Parathyroid adenoma (tissue), 2 donors: Measurements from ENCODE around the gene TMEM221.
A peak's percentile ranks its signal among the peaks of the same experiment; 100 is the strongest.

Experiments
- H2AFZ ChIP-seq: fragments of 300-600 bp; sonication (generic); one replicate; pipeline ENCODE4 v1.7.0; 2017; ENCODE audit warnings: antibody characterized with exemption, mild to moderate bottlenecking
- H3K27ac ChIP-seq: fragments of 300-600 bp; sonication (generic); one replicate; pipeline ENCODE4 v1.7.0; 2017
- H3K27me3 ChIP-seq: fragments of 300-600 bp; sonication (generic); one replicate; pipeline ENCODE4 v1.7.0; 2017; ENCODE audit warnings: low read length; ENCODE audit not compliant: control insufficient read depth, insufficient read depth
- H3K36me3 ChIP-seq: fragments of 300-600 bp; sonication (generic); one replicate; pipeline ENCODE4 v1.7.0; 2017; ENCODE audit warnings: low read length; ENCODE audit not compliant: control insufficient read depth, insufficient read depth
- H3K4me1 ChIP-seq: fragments of 300-600 bp; sonication (generic); one replicate; pipeline ENCODE4 v1.7.0; 2017; ENCODE audit warnings: control low read depth
- H3K4me2 ChIP-seq: fragments of 300-600 bp; sonication (generic); one replicate; pipeline ENCODE4 v1.7.0; 2017; ENCODE audit warnings: low read length
- H3K4me3 ChIP-seq: fragments of 300-600 bp; sonication (generic); one replicate; pipeline ENCODE4 v1.7.0; 2017; ENCODE audit warnings: low read depth, low read length
- H3K79me2 ChIP-seq: fragments of 300-600 bp; sonication (generic); one replicate; pipeline ENCODE4 v1.7.0; 2017; ENCODE audit warnings: control low read depth
- H3K9ac ChIP-seq: fragments of 300-600 bp; sonication (generic); one replicate; pipeline ENCODE4 v1.7.0; 2017; ENCODE audit warnings: mild to moderate bottlenecking
- H3K9me3 ChIP-seq: fragments of 300-600 bp; sonication (generic); one replicate; pipeline ENCODE4 v1.7.0; 2017; ENCODE audit warnings: low read length; ENCODE audit not compliant: control insufficient read depth
- TF ChIP-seq, protein P1 (sequence below): fragments of 300-600 bp; sonication (generic); IDR thresholded peaks from one replicate; pipeline ENCODE4 v1.7.0; 2017; ENCODE audit warnings: antibody characterized with exemption, mild to moderate bottlenecking
- donor health status: primary hyperparathyroidism.

TMEM221 gene

DNA sequence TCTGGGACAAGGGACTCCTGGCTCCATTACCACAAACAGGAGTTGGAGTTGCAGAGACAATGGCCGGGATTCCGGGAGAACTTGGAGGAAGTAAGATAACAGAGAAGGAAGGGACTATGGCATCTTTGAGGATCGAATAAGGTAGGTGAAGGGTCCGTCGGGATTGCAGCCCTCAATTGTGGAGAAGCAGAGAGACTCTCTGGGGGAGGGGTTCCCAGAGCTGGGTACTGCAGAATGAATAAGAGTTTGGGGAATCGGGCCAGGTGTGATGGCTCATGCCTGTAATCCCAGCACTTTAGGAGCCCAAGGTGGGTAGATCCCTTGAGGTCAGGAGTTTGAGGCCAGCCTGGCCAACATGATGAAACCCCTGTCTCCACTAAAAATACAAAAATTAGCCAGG, 46.8 kb downstream of the TMEM221 start:
- Histone ChIP-seq H3K27ac (no peak overlapping the region), H3K4me2 (no peak overlapping the region)
- TF ChIP-seq, protein P1, sequence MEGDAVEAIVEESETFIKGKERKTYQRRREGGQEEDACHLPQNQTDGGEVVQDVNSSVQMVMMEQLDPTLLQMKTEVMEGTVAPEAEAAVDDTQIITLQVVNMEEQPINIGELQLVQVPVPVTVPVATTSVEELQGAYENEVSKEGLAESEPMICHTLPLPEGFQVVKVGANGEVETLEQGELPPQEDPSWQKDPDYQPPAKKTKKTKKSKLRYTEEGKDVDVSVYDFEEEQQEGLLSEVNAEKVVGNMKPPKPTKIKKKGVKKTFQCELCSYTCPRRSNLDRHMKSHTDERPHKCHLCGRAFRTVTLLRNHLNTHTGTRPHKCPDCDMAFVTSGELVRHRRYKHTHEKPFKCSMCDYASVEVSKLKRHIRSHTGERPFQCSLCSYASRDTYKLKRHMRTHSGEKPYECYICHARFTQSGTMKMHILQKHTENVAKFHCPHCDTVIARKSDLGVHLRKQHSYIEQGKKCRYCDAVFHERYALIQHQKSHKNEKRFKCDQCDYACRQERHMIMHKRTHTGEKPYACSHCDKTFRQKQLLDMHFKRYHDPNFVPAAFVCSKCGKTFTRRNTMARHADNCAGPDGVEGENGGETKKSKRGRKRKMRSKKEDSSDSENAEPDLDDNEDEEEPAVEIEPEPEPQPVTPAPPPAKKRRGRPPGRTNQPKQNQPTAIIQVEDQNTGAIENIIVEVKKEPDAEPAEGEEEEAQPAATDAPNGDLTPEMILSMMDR = no peak

DNA sequence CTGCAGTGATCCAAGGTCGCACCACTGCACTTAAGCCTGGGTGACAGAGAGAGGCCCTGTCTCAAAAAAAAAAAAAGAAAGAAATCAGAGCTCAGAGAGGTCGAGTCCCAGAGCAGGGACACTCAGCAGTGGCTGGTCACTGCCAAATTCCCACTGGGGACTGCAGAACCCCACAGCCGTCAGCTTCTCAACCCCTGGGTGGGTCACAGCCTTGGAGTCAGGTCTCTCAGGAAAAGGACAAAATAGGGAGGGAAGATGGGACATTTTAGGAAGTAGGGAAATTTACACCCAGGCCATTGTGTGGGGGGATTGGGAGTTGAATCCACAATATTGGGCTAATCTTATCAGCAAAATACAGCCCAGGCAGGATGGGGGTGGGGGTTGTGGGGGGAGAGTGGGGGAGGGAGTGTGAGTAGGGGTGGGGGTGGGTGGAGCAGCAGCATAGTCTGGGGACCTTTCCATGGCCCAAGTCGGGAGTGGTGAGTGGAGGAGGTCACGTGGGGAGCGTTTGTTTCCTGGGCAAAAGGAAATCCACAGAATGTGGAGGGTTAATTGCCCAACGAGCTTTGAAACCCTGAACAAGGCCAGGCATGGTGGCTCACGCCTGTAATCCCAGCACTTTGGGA, 49.5 kb downstream of the TMEM221 start:
- TF ChIP-seq, protein P1 = no peak
- no peak overlapping the region for H3K27ac ChIP-seq

More for the DNA sequence above, 46.8 kb downstream of the TMEM221 start:
- no peaks in the 10 kb centered on the region for H3K79me2 ChIP-seq
- H2AFZ ChIP-seq = no peak overlapping the region
- H3K36me3 ChIP-seq = no peaks in the 10 kb centered on the region
- no peak overlapping the region for H3K9ac ChIP-seq
- H3K27me3 ChIP-seq = no peaks in the 10 kb centered on the region
- no peaks in the 10 kb centered on the region for H3K4me1 ChIP-seq
- H3K9me3 ChIP-seq = no peaks in the 10 kb centered on the region
- H3K4me3 ChIP-seq = no peak overlapping the region

GRCh38 chr19:17394891-17395415, 53.5 kb downstream of the TMEM221 start:
- no peak overlapping the region for H3K4me3 ChIP-seq
- TF ChIP-seq, protein P1 = peak; percentile 39
- H3K9me3 ChIP-seq = no peaks in the 10 kb centered on the region
- H3K4me2 ChIP-seq = no peak overlapping the region
- no peaks in the 10 kb centered on the region for H3K27me3 ChIP-seq
- no peaks in the 10 kb centered on the region for H3K79me2 ChIP-seq
- peaks cover 6% of the 10 kb centered on the region for H3K4me1 ChIP-seq
- no peak overlapping the region for H2AFZ ChIP-seq
- H3K36me3 ChIP-seq = no peaks in the 10 kb centered on the region
- H3K9ac ChIP-seq = no peak overlapping the region
- H3K27ac ChIP-seq = no peak overlapping the region

More for the DNA sequence above, 49.5 kb downstream of the TMEM221 start:
- Histone ChIP-seq H3K9me3 (no peaks in the 10 kb centered on the region), H3K79me2 (no peaks in the 10 kb centered on the region), H3K4me2 (no peak overlapping the region), H3K27me3 (no peaks in the 10 kb centered on the region), H3K4me1 (no peaks in the 10 kb centered on the region), H3K9ac (no peak overlapping the region), H2AFZ (no peak overlapping the region), H3K4me3 (no peak overlapping the region), H3K36me3 (no peaks in the 10 kb centered on the region)

- Histone ChIP-seq H3K27me3 (no peaks in the 10 kb centered on the region), H3K9ac (no peak within 1 kb of the TSS), H3K4me2 (no peak within 1 kb of the TSS), H3K4me1 (peaks cover 6% of the 10 kb centered on the region), H3K79me2 (no peaks in the 10 kb centered on the region), H3K9me3 (no peaks in the 10 kb centered on the region), H3K36me3 (no peaks in the 10 kb centered on the region), H3K27ac (no peak within 1 kb of the TSS), H2AFZ (no peak within 1 kb of the TSS), H3K4me3 (no peak within 1 kb of the TSS)
- TF ChIP-seq, protein P1 = no peak
Measured at GRCh38 chr19:17393914-17394313, 54.6 kb downstream of the TMEM221 start, which contains the start of gene CCDC194. CCDC194 (minus strand) TSS chr19:17394196; CDS start chr19:17394158, 38 bp downstream.

DNA sequence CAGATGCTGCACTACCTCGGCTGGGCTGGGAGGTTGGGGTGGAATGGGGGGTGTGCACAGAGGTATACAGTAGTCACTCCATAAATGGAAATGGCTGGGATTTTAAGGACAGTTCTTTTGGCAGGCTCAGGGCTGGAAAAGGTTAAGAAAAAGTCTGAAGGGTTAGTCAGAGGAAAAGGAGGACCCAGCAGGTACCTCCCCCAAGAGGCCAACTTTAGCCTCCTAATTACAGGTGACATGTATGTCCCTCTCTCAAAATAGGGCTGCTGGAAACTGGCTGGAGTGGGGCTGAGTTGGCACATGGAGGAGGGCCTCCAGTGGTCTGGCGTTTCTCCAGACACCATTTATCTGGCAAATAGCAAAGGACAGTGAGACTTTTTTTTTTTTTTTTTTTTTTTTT, 55.5 kb downstream of the TMEM221 start:
- Histone ChIP-seq H3K9me3 (no peaks in the 10 kb centered on the region), H3K27ac (no peak overlapping the region), H3K36me3 (no peaks in the 10 kb centered on the region), H3K4me1 (peaks cover 6% of the 10 kb centered on the region), H3K4me2 (no peak overlapping the region), H2AFZ (no peak overlapping the region), H3K4me3 (no peak overlapping the region), H3K79me2 (no peaks in the 10 kb centered on the region), H3K9ac (no peak overlapping the region), H3K27me3 (no peaks in the 10 kb centered on the region)
- TF ChIP-seq, protein P1 = no peak
